GM18868 (cell line): ENCODE data around the gene ARHGEF4.

Experiments
- ATAC-seq: cut with Tn5 transposase; IDR thresholded peaks from one replicate; pipeline ENCODE4 v1.9.1; 2021; ENCODE audit warnings: mild to moderate bottlenecking, moderate library complexity; ENCODE audit not compliant: unreplicated experiment

ARHGEF4 gene

GRCh38 chr2:130915149-130915548, 78.4 kb downstream of the ARHGEF4 start:
- no peak for ATAC-seq

GRCh38 chr2:130915595-130916437, 79.1 kb downstream of the ARHGEF4 start:
- no peak for ATAC-seq

- no peak for ATAC-seq
Measured at GRCh38 chr2:130916438-130916705, 79.7 kb downstream of the ARHGEF4 start.

GRCh38 chr2:130917006-130917688, 80.4 kb downstream of the ARHGEF4 start:
- ATAC-seq, result no peak

GRCh38 chr2:130918393-130918792, 81.7 kb downstream of the ARHGEF4 start:
- ATAC-seq, result no peak

- no peak for ATAC-seq
Measured at GRCh38 chr2:130920415-130921163, 83.9 kb downstream of the ARHGEF4 start.

GRCh38 chr2:130921164-130921476, 84.4 kb downstream of the ARHGEF4 start:
- no peak for ATAC-seq

GRCh38 chr2:130922417-130922816, 85.7 kb downstream of the ARHGEF4 start:
- ATAC-seq, result no peak

GRCh38 chr2:130928385-130928784, 91.7 kb downstream of the ARHGEF4 start:
- ATAC-seq, result no peak

GRCh38 chr2:130930740-130931659, 94.3 kb downstream of the ARHGEF4 start:
- ATAC-seq, result no peak

GRCh38 chr2:130933501-130933900, 96.8 kb downstream of the ARHGEF4 start:
- ATAC-seq, result no peak

- ATAC-seq, result no peak
Measured at GRCh38 chr2:130936451-130936850, 99.7 kb downstream of the ARHGEF4 start.

- no peak for ATAC-seq
Measured at GRCh38 chr2:130947967-130948366, 111.3 kb downstream of the ARHGEF4 start.

- ATAC-seq, result no peak
Measured at GRCh38 chr2:130949954-130950353, 113.2 kb downstream of the ARHGEF4 start.

GRCh38 chr2:130951018-130951417, 114.3 kb downstream of the ARHGEF4 start:
- ATAC-seq, result no peak

GRCh38 chr2:130954873-130955272, 118.2 kb downstream of the ARHGEF4 start:
- no peak for ATAC-seq

GRCh38 chr2:130957915-130958314, 121.2 kb downstream of the ARHGEF4 start:
- ATAC-seq, result no peak

- ATAC-seq, result no peak
Measured at GRCh38 chr2:130963196-130963848, 126.6 kb downstream of the ARHGEF4 start.

GRCh38 chr2:130963849-130964793, 127.4 kb downstream of the ARHGEF4 start:
- ATAC-seq, result no peak
